ENCODE results near the gene FSTL5. TPM values are rescaled to one million over a fixed set of nuclear protein-coding genes. Genes with fewer than 3 reads are reported as not detected.

FSTL5 gene
- total RNA-seq, 1 experiment from 2014 or later: 29.4 TPM

- ChIA-PET CTCF (no interaction called here), POLR2A (ENCODE audit: unreplicated experiment) (interaction anchor here (0.6 kb wide), 1 partner anchor 26 kb away, joined by 5 read pairs; no protein-coding TSS in a partner anchor)
- TF ChIP-seq EZH2 (IDR thresholded peaks at IDR 0.05; ENCODE audit: low read depth): no peak
- TF ChIP-seq, protein P1, sequence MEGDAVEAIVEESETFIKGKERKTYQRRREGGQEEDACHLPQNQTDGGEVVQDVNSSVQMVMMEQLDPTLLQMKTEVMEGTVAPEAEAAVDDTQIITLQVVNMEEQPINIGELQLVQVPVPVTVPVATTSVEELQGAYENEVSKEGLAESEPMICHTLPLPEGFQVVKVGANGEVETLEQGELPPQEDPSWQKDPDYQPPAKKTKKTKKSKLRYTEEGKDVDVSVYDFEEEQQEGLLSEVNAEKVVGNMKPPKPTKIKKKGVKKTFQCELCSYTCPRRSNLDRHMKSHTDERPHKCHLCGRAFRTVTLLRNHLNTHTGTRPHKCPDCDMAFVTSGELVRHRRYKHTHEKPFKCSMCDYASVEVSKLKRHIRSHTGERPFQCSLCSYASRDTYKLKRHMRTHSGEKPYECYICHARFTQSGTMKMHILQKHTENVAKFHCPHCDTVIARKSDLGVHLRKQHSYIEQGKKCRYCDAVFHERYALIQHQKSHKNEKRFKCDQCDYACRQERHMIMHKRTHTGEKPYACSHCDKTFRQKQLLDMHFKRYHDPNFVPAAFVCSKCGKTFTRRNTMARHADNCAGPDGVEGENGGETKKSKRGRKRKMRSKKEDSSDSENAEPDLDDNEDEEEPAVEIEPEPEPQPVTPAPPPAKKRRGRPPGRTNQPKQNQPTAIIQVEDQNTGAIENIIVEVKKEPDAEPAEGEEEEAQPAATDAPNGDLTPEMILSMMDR (conservative IDR thresholded peaks at IDR 0.05): 0 out of 2 replicates have a peak, but pooled peaks have one; percentile 21
- Histone ChIP-seq H3K9me2 (ENCODE audit: insufficient read depth) (no peaks in the 10 kb centered on the region), H3K79me2 (ENCODE audit: low read depth) (no peaks in the 10 kb centered on the region), H3K9me3 (ENCODE audit: insufficient read depth, low read depth) (no peaks in the 10 kb centered on the region), H3K36me3 (ENCODE audit: low read depth) (no peaks in the 10 kb centered on the region), H2AFZ (no peak overlapping the region), H4K20me1 (ENCODE audit: insufficient read depth) (no peaks in the 10 kb centered on the region), H3K27ac (no peak overlapping the region), H3F3A (ENCODE audit: insufficient read depth, low read depth) (no peaks in the 10 kb centered on the region), H3K4me1 (replicated peaks; ENCODE audit: insufficient read depth) (no peaks in the 10 kb centered on the region), H3K27me3 (ENCODE audit: insufficient read depth, low read depth) (no peaks in the 10 kb centered on the region), H3K4me2 (no peak overlapping the region), H3K4me3 (no peak overlapping the region)
- no peak for DNase-seq
- intact Hi-C loops (cut with micrococcal nuclease; ENCODE audit: unreplicated experiment): no loop called here
- no TSS peak for BruUV-seq (replicated peaks)
These were observed 744.0 kb downstream of the FSTL5 start for GRCh38 chr4:161419822-161420221.

DNA sequence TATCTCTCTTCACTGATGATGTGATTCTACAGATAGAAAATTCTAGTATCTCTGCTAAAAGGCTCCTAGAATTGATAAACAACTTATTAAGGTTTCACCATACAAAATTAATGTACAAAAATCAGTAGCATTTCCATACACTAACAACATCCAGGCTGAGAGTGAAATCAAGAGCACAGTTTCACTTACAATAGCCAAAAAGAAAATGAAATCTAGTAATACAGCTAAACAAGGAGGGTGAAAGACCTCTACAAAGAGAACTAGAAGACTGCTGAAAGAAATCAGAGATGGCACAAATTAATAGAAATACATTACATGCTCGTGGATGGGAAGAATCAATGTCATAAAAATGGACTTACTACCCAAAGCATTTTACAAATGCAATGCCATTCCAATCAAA, 751.9 kb downstream of the FSTL5 start:
- H3K4me3 ChIP-seq: no peak overlapping the region
- H3F3A ChIP-seq (ENCODE audit: insufficient read depth, low read depth): no peaks in the 10 kb centered on the region
- no TSS peak for BruUV-seq (replicated peaks)
- no peaks in the 10 kb centered on the region for H3K27me3 ChIP-seq (ENCODE audit: insufficient read depth, low read depth)
- no peak overlapping the region for H2AFZ ChIP-seq
- no peaks in the 10 kb centered on the region for H3K9me2 ChIP-seq (ENCODE audit: insufficient read depth)
- POLR2A ChIA-PET (ENCODE audit: unreplicated experiment): no interaction called here
- H3K27ac ChIP-seq: no peak overlapping the region
- H4K20me1 ChIP-seq (ENCODE audit: insufficient read depth): no peaks in the 10 kb centered on the region
- no peak for DNase-seq
- H3K79me2 ChIP-seq (ENCODE audit: low read depth): no peaks in the 10 kb centered on the region
- H3K36me3 ChIP-seq (ENCODE audit: low read depth): no peaks in the 10 kb centered on the region
- intact Hi-C loops (cut with micrococcal nuclease; ENCODE audit: unreplicated experiment): no loop called here
- TF ChIP-seq EZH2 (IDR thresholded peaks at IDR 0.05; ENCODE audit: low read depth): no peak
- TF ChIP-seq, protein P1 (conservative IDR thresholded peaks at IDR 0.05): no peak
- CTCF ChIA-PET: no interaction called here
- no peaks in the 10 kb centered on the region for H3K4me1 ChIP-seq (replicated peaks; ENCODE audit: insufficient read depth)
- H3K9me3 ChIP-seq (ENCODE audit: insufficient read depth, low read depth): no peaks in the 10 kb centered on the region
- H3K4me2 ChIP-seq: no peak overlapping the region

DNA sequence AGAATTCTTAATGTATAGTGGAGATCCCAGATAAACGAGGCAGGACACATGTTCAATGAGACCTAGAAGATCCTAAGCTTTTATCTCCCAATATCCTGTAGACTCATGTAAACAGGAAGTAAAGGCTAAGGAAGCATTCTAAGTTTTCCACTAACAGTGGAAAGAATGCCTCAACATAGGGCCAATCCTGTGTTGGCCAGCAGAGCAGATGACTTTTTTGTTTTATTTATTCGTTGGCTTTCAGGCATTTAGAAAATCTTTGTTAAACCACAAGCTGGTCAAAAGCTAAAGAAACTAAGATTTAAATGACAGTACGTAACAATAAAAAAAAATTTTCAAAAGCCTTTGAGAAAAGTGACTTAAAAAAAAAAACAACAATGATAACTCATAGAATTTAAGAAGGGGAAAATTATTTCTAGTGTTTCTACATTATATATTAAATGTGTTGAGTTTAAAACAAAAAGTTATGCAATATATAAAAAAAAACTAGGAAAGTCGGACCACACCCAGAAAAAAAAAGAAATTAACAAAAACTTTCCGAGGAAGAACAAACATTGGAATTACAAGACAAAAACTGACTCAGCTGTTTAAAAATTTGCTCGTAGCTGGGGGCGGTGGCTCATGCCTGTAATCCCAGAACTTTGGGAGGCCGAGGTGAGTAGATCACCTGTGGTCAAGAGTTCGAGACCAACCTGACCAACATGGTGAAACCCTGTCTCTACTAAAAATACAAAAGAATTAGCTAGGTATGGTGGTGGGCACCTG, 759.3 kb downstream of the FSTL5 start:
- no peak for DNase-seq
- POLR2A ChIA-PET (ENCODE audit: unreplicated experiment): no interaction called here
- no TSS peak for BruUV-seq (replicated peaks)

More for the DNA sequence above, 759.3 kb downstream of the FSTL5 start:
- Histone ChIP-seq H3K36me3 (ENCODE audit: low read depth) (no peaks in the 10 kb centered on the region), H3K9me3 (ENCODE audit: insufficient read depth, low read depth) (no peaks in the 10 kb centered on the region; the same call in 1 of the 2 replicates), H4K20me1 (ENCODE audit: insufficient read depth) (no peaks in the 10 kb centered on the region), H3F3A (ENCODE audit: insufficient read depth, low read depth) (no peaks in the 10 kb centered on the region), H3K79me2 (ENCODE audit: low read depth) (no peaks in the 10 kb centered on the region), H3K27ac (no peak overlapping the region), H3K9me2 (ENCODE audit: insufficient read depth) (no peaks in the 10 kb centered on the region), H3K4me2 (no peak overlapping the region), H3K27me3 (ENCODE audit: insufficient read depth, low read depth) (no peaks in the 10 kb centered on the region), H3K4me3 (no peak overlapping the region), H2AFZ (no peak overlapping the region), H3K4me1 (replicated peaks; ENCODE audit: insufficient read depth) (no peaks in the 10 kb centered on the region)
- intact Hi-C loops (cut with micrococcal nuclease; ENCODE audit: unreplicated experiment): no loop called here
- CTCF ChIA-PET: no interaction called here
- TF ChIP-seq, protein P1 (conservative IDR thresholded peaks at IDR 0.05): no peak
- no peak for TF ChIP-seq EZH2 (IDR thresholded peaks at IDR 0.05; ENCODE audit: low read depth)
